Chondrocyte (in vitro differentiated cells): ENCODE results near the gene RRAS. TPM values are rescaled to one million over a fixed set of nuclear protein-coding genes. Genes with fewer than 3 reads are reported as not detected.
"Not testable (repeated sequence)": the region's sequence is repeated elsewhere in the genome, so short reads cannot be mapped to it uniquely, and the experiment has no call there.

Experiments used
- DNase-seq: peaks from one replicate; pipeline ENCODE4 v3.0.0; 2021; ENCODE audit warnings: mixed read lengths, low spot score
- H3K27ac Mint-ChIP-seq: one replicate; pipeline ENCODE4 v1.8.0; 2021; ENCODE audit warnings: mild to moderate bottlenecking, moderate library complexity, mixed read lengths; ENCODE audit not compliant: unreplicated experiment
- H3K27me3 Mint-ChIP-seq: 2 replicates; pipeline ENCODE4 v1.8.0; 2021; ENCODE audit warnings: low read depth, mixed read lengths
- H3K36me3 Mint-ChIP-seq: 2 replicates; pipeline ENCODE4 v1.8.0; 2021; ENCODE audit warnings: low read depth, mixed read lengths
- H3K4me1 Mint-ChIP-seq: 2 replicates; pipeline ENCODE4 v1.8.0; 2021; ENCODE audit warnings: low read depth, mild to moderate bottlenecking, mixed read lengths
- H3K4me3 Mint-ChIP-seq: one replicate; pipeline ENCODE4 v1.8.0; 2021; ENCODE audit warnings: mild to moderate bottlenecking, moderate library complexity, mixed read lengths; ENCODE audit not compliant: unreplicated experiment
- H3K9me3 Mint-ChIP-seq: 2 replicates; pipeline ENCODE4 v1.8.0; 2021; ENCODE audit warnings: low read depth, mixed read lengths
- total RNA-seq: library from RNA; stranded (reverse); gene quantifications from 3 replicates; pipeline ENCODE4 v1.2.1, GENCODE V29; 2021
- TF ChIP-seq, protein P1 (sequence below): fragments of 200-600 bp; sonication (generic); IDR thresholded peaks from 2 replicates; pipeline ENCODE4 v1.5.0; 2021; ENCODE audit warnings: antibody characterized with exemption, mild to moderate bottlenecking, moderate library complexity

Gene RRAS
- total RNA-seq, 1 donor from 2014 or later: 113 TPM

DNA sequence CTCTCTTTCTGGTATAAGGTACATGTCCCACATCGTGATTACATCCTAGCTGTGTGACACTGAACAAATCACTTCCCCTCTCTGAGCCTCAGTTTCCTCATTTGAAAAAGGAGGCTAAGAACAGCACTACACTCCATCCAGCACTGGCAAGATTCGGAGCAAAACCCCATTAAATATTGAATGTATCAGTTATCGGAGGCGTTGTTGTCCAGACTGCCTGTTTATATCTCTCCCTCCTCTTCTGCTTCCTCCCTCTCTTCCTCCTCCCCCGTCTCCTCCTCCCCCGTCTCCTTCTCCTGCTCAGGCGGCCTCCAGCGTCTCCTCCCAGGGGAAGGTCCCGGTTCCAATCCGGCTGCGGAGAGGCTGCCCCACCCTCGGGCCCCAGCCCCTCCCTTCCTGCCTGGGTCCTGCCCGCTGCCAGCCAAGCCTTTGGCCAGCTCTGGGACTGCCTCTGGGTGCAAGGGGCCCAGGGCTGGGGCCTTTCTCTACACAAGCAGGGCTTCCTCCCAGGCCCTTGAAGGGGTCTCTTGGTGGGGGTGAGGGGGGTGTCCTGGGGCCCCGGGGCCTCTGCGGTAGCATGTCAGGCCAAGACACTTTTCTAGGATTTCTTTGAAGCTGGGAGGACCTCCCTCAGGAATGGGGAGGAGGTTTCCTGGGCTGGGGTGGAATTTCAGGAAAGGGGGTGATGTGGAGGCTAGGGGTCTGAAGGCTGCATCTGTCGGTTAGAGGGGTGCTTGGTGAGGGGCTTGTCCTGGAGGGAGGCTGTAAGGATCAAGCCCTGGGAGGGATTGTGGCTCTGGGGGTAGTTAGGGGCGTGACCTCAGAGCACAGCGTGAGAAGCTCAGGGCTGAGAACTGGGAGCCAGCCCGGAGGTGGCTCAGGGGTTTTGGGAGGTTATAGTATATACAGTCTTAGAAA lies 1.9 kb downstream of the RRAS start:
- Mint-ChIP-seq H3K9me3 (no peaks in the 10 kb centered on the region), H3K27ac (peak overlapping the region; percentile 96), H3K4me1 (peaks cover 70% of the 10 kb centered on the region), H3K36me3 (peaks cover 3% of the 10 kb centered on the region), H3K27me3 (no peaks in the 10 kb centered on the region), H3K4me3 (peak overlapping the region; percentile 98)
- DNase-seq: peak; percentile 94
- TF ChIP-seq, protein P1, sequence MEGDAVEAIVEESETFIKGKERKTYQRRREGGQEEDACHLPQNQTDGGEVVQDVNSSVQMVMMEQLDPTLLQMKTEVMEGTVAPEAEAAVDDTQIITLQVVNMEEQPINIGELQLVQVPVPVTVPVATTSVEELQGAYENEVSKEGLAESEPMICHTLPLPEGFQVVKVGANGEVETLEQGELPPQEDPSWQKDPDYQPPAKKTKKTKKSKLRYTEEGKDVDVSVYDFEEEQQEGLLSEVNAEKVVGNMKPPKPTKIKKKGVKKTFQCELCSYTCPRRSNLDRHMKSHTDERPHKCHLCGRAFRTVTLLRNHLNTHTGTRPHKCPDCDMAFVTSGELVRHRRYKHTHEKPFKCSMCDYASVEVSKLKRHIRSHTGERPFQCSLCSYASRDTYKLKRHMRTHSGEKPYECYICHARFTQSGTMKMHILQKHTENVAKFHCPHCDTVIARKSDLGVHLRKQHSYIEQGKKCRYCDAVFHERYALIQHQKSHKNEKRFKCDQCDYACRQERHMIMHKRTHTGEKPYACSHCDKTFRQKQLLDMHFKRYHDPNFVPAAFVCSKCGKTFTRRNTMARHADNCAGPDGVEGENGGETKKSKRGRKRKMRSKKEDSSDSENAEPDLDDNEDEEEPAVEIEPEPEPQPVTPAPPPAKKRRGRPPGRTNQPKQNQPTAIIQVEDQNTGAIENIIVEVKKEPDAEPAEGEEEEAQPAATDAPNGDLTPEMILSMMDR: no peak

DNA sequence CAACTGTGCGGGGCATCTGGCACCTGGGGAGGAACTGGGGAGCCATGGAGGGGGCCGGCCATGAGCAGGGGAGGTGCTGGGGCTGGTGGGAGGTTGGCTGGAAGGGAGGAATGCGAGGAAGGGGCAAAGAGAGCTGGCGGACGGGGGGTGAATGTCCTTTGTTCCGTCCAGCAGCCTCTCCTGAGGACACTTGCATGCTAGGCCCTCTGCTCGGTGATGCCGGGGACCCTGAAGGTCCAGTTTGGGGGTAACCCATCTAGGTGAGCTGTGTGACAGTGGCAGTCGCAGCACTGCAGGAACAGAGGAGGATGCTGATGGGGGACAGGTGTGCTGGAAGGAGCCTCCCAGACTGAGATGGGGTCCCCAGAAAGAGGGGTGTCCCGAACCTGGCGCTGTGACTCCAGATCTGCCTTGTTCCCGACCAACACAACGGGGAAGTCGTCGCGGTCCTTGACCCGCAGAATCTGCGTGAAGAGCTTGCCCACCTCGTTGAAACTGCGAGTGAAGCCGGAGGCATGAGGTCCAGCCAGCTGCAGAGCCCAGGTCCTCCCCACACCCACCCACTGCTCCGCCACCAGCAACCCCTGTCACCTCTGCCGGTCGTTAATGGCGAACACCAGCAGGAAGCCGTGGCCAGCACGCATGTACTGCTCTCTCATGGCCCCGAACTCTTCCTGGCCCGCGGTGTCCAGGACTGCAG lies 3.6 kb downstream of the RRAS start:
- no peaks in the 10 kb centered on the region for H3K9me3 Mint-ChIP-seq
- no peak for DNase-seq
- H3K4me1 Mint-ChIP-seq: peaks cover 61% of the 10 kb centered on the region
- peaks cover 3% of the 10 kb centered on the region for H3K36me3 Mint-ChIP-seq
- H3K4me3 Mint-ChIP-seq: peak overlapping the region; percentile 16
- TF ChIP-seq, protein P1: no peak
- H3K27ac Mint-ChIP-seq: no peak overlapping the region
- H3K27me3 Mint-ChIP-seq: no peaks in the 10 kb centered on the region

DNA sequence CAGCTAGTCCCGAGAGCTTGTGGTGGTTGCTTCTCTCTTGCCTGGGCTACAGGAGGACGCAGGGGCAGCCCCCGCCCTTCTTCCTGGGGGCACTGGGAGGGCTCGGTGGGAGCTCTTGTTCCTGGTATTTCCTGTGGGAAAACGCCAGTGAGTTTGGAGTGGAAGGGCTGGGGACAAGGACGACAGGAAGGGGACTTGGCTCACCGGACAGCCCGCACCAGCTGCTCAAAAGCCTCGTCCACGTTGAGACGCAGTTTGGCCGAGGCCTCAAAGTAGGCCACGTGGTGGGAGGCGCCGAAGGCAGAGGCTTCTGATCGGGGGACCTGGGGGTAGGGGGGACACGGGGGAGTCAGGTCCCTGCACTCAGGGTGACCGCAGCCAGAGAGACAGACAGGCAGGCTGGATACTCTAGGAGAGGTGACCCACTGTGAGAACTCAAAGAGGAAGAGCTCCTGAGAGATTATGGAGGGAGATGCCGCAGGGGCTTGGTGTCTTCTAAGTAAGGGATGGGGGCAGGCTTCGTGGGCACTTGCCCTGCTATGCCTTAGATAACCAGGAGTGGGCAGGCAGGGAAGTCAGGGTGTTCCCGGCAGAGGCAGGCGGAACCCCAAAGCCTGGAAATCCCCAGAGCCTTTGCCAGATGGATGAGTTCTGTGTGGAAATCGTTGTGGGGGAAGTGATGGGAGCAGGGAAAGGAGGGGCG lies 4.3 kb downstream of the RRAS start:
- H3K27me3 Mint-ChIP-seq: no peaks in the 10 kb centered on the region
- H3K4me1 Mint-ChIP-seq: peaks cover 59% of the 10 kb centered on the region
- no peaks in the 10 kb centered on the region for H3K9me3 Mint-ChIP-seq
- TF ChIP-seq, protein P1: peak; percentile 19
- no peak for DNase-seq
- peak overlapping the region; percentile 65 for H3K27ac Mint-ChIP-seq
- H3K36me3 Mint-ChIP-seq: peaks cover 3% of the 10 kb centered on the region
- no peak overlapping the region for H3K4me3 Mint-ChIP-seq

DNA sequence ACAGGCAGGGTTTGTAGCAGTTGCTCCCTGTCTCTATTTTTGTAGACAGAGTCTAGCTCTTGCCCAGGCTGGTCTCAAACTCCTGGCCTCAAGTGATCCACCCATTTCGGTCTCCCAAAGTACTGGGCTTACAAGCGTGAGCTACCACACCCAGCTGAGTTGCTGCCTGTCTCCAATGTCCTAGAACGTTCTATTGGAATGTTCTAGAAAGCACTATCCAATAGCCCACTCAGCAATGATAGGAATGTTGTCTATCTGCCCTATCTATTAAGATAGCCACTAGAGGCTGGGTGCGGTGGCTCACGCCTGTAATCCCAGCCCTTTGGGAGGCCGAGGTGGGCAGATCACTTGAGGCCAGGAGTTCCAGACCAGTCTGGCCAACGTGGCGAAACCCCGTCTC lies 6.7 kb downstream of the RRAS start:
- H3K36me3 Mint-ChIP-seq, DNase-seq, H3K27me3 Mint-ChIP-seq, H3K9me3 Mint-ChIP-seq, H3K4me3 Mint-ChIP-seq: not testable (repeated sequence)
- Mint-ChIP-seq H3K27ac (peak overlapping the region; percentile 36), H3K4me1 (peaks cover 45% of the 10 kb centered on the region)

DNA sequence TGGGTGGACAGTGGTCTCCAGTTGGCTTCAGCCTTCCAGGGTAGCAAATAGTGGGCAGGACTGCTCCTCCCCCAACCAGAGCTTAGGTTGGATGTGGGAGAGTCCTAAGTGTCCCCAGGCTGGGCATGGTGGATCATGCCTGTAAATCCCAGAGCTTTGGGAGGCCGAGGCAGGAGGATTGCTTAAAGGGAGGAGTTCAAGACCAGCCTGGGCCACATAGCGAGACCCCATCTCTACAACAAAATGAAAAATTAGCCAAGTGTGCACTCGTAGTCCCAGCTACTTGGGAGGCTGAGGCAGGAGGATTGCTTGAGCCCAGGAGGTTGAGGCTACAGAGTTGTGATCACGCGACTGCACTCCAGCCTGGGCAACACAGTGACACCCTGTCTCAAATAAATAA lies 7.4 kb downstream of the RRAS start:
- H3K9me3 Mint-ChIP-seq: no peaks in the 10 kb centered on the region

More for the DNA sequence above, 7.4 kb downstream of the RRAS start:
- Mint-ChIP-seq H3K27ac (no peak overlapping the region), H3K4me1 (peaks cover 40% of the 10 kb centered on the region), H3K4me3 (no peak overlapping the region), H3K36me3 (peaks cover 3% of the 10 kb centered on the region), H3K27me3 (no peaks in the 10 kb centered on the region)
- TF ChIP-seq, protein P1: no peak
- no peak for DNase-seq
